MCF 10A (cell line): ENCODE data around the gene POC1B. TPM values are rescaled to one million over a fixed set of nuclear protein-coding genes. Genes with fewer than 3 reads are reported as not detected.

ENCODE experiments used
- BruUV-seq: library from RNA; stranded (reverse); fragments of 400-500 nt; replicated peaks from 2 replicates; lab custom pipeline; 2021; lab: Mats Ljungman, UMichigan
- CTCF ChIA-PET: fragments of 300-600 bp; sonication (Branson Sonifier 250); formaldehyde crosslinking; extraction: SDS; loops from one replicate; lab custom pipeline; 2021; ENCODE audit warnings: antibody characterized with exemption, inconsistent platforms; lab: Yijun Ruan, JAX
- POLR2A ChIA-PET: fragments of 300-600, 350-650 bp; sonication (Branson Sonifier 250); formaldehyde crosslinking; extraction: SDS; loops from one replicate; lab custom pipeline; 2020; ENCODE audit warnings: antibody characterized with exemption, inconsistent platforms; lab: Yijun Ruan, JAX
- DNase-seq: peaks from one replicate; pipeline ENCODE4 v3.0.0-alpha.2; 2018; ENCODE audit not compliant: unreplicated experiment
- H3K27ac Mint-ChIP-seq: one replicate; pipeline ENCODE4 v1.8.0; 2022; ENCODE audit warnings: mild to moderate bottlenecking, low read depth, mixed read lengths; ENCODE audit not compliant: unreplicated experiment
- H3K27me3 Mint-ChIP-seq: one replicate; pipeline ENCODE4 v1.8.0; 2022; ENCODE audit warnings: mixed read lengths; ENCODE audit not compliant: insufficient read depth, unreplicated experiment
- H3K36me3 Mint-ChIP-seq: one replicate; pipeline ENCODE4 v1.8.0; 2022; ENCODE audit warnings: mild to moderate bottlenecking, moderate library complexity, mixed read lengths; ENCODE audit not compliant: insufficient read depth, unreplicated experiment
- H3K4me1 Mint-ChIP-seq: one replicate; pipeline ENCODE4 v1.8.0; 2022; ENCODE audit warnings: mixed read lengths; ENCODE audit not compliant: insufficient read depth, unreplicated experiment
- H3K4me3 Mint-ChIP-seq: one replicate; pipeline ENCODE4 v1.8.0; 2022; ENCODE audit warnings: mild to moderate bottlenecking, moderate library complexity, mixed read lengths; ENCODE audit not compliant: unreplicated experiment
- H3K9me3 Mint-ChIP-seq: one replicate; pipeline ENCODE4 v1.8.0; 2022; ENCODE audit warnings: mixed read lengths; ENCODE audit not compliant: unreplicated experiment
- intact Hi-C: fragments of 100-400 bp; cut with micrococcal nuclease; formaldehyde crosslinking; loops from 2 replicates; pipeline ENCODE4 v1.14.1; 2022
- total RNA-seq: library from RNA; stranded (reverse); gene quantifications from 2 replicates; pipeline ENCODE4 v1.2.3, GENCODE V29; 2022
- TF ChIP-seq, protein P1 (sequence below): fragments of 200-600 bp; IDR thresholded peaks from one replicate; pipeline ENCODE4 v1.8.0; 2022; ENCODE audit warnings: antibody characterized with exemption, mild to moderate bottlenecking; ENCODE audit not compliant: unreplicated experiment

POC1B gene
- total RNA-seq, 1 experiment from 2014 or later, result 14.8 TPM

DNA sequence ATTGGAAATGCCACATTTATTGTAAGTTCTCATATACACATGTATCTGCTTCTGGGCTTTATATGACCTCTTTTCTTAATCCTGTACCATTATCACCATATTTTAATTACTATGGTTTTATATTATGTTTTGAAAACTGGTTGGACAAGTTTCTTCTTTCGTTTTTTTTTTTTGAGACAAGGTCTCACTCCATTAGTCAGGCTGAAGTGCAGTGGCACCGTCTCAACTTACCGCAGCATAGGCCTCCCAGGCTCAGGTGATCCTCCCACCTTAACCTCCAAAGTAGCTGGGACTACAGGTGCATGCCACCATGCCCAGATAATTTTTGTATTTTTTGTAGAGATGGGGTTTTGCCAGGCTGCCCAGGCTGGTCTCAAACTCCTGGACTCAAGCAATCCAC, 45.9 kb downstream of the POC1B start:
- Mint-ChIP-seq H3K9me3 (no peaks in the 10 kb centered on the region), H3K36me3 (no peaks in the 10 kb centered on the region), H3K27ac (no peak overlapping the region), H3K4me1 (no peaks in the 10 kb centered on the region), H3K27me3 (no peaks in the 10 kb centered on the region), H3K4me3 (no peak overlapping the region)
- DNase-seq, result no peak
- intact Hi-C loops, result no loop called here
- POLR2A ChIA-PET, result interaction anchor here (0.6 to 1.5 kb wide), 2 partner anchors 9 to 1011 kb away, joined by 3 read pairs; no protein-coding TSS in a partner anchor
- TF ChIP-seq, protein P1, sequence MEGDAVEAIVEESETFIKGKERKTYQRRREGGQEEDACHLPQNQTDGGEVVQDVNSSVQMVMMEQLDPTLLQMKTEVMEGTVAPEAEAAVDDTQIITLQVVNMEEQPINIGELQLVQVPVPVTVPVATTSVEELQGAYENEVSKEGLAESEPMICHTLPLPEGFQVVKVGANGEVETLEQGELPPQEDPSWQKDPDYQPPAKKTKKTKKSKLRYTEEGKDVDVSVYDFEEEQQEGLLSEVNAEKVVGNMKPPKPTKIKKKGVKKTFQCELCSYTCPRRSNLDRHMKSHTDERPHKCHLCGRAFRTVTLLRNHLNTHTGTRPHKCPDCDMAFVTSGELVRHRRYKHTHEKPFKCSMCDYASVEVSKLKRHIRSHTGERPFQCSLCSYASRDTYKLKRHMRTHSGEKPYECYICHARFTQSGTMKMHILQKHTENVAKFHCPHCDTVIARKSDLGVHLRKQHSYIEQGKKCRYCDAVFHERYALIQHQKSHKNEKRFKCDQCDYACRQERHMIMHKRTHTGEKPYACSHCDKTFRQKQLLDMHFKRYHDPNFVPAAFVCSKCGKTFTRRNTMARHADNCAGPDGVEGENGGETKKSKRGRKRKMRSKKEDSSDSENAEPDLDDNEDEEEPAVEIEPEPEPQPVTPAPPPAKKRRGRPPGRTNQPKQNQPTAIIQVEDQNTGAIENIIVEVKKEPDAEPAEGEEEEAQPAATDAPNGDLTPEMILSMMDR, result no peak
- CTCF ChIA-PET, result interaction anchor here (0.6 to 0.7 kb wide), 3 partner anchors 19 to 989 kb away, joined by 3 to 4 read pairs (median 3); no protein-coding TSS in a partner anchor
- no TSS peak for BruUV-seq

- H3K36me3 Mint-ChIP-seq, result no peaks in the 10 kb centered on the region
- H3K4me3 Mint-ChIP-seq, result no peak overlapping the region
- no peak for DNase-seq
- TF ChIP-seq, protein P1, result no peak
- no TSS peak for BruUV-seq
- H3K27ac Mint-ChIP-seq, result no peak overlapping the region
- intact Hi-C loops, result no loop called here
- ChIA-PET POLR2A (no interaction called here), CTCF (interaction anchor here (0.6 to 1.6 kb wide), 3 partner anchors 8 to 300 kb away, joined by 3 to 6 read pairs (median 3); no protein-coding TSS in a partner anchor)
- no peaks in the 10 kb centered on the region for H3K27me3 Mint-ChIP-seq
- peaks cover under 1% of the 10 kb centered on the region for H3K4me1 Mint-ChIP-seq
- no peaks in the 10 kb centered on the region for H3K9me3 Mint-ChIP-seq
Observed at GRCh38 chr12:89477633-89478279, 48.1 kb downstream of the POC1B start.

- no peak overlapping the region for H3K27ac Mint-ChIP-seq
- intact Hi-C loops, result no loop called here
- ChIA-PET CTCF (interaction anchor here (1.4 to 1.6 kb wide), 2 partner anchors 16 to 47 kb away, joined by 3 to 5 read pairs; partner anchors contain the start of gene GALNT4), POLR2A (no interaction called here)
- peaks cover 8% of the 10 kb centered on the region for H3K4me1 Mint-ChIP-seq
- H3K36me3 Mint-ChIP-seq, result no peaks in the 10 kb centered on the region
- no peak overlapping the region for H3K4me3 Mint-ChIP-seq
- H3K9me3 Mint-ChIP-seq, result no peaks in the 10 kb centered on the region
- TF ChIP-seq, protein P1, result no peak
- DNase-seq, result no peak
- no peaks in the 10 kb centered on the region for H3K27me3 Mint-ChIP-seq
- no TSS peak for BruUV-seq
Observed at GRCh38 chr12:89476904-89477595, 48.8 kb downstream of the POC1B start.

- H3K27me3 Mint-ChIP-seq, result no peaks in the 10 kb centered on the region
- no peak overlapping the region for H3K4me3 Mint-ChIP-seq
- no peak overlapping the region for H3K27ac Mint-ChIP-seq
- H3K4me1 Mint-ChIP-seq, result peaks cover 8% of the 10 kb centered on the region
- DNase-seq, result no peak
- H3K36me3 Mint-ChIP-seq, result no peaks in the 10 kb centered on the region
- BruUV-seq, result no TSS peak
- intact Hi-C loops, result no loop called here
- TF ChIP-seq, protein P1, result no peak
- CTCF ChIA-PET, result interaction anchor here (1.4 kb wide), 1 partner anchor 48 kb away, joined by 5 read pairs; the partner anchor contains the start of gene GALNT4
- no peaks in the 10 kb centered on the region for H3K9me3 Mint-ChIP-seq
- POLR2A ChIA-PET, result no interaction called here
Observed at GRCh38 chr12:89476232-89476631, 49.6 kb downstream of the POC1B start.
